IPS DF 6.9 (cell line): Measurements from ENCODE around the gene RBFOX2.
"Not testable (repeated sequence)": the region's sequence is repeated elsewhere in the genome, so short reads cannot be mapped to it uniquely, and the experiment has no call there.

Experiments
- DNase-seq: peaks from one replicate; pipeline ENCODE4 v3.0.0-alpha.2; 2013; ENCODE audit warnings: low read depth, low spot score
- H3K27ac ChIP-seq: one replicate; pipeline ENCODE4 v1.5.1; 2013; ENCODE audit warnings: low read length, control low read depth
- H3K27me3 ChIP-seq: 2 replicates; pipeline ENCODE4 v1.6.1; 2013; ENCODE audit warnings: mild to moderate bottlenecking, low read length; ENCODE audit not compliant: control insufficient read depth, insufficient read depth
- H3K36me3 ChIP-seq: 2 replicates; pipeline ENCODE4 v1.6.1; 2013; ENCODE audit warnings: low read length; ENCODE audit not compliant: control insufficient read depth, insufficient read depth
- H3K4me1 ChIP-seq: 2 replicates; pipeline ENCODE4 v1.6.1; 2013; ENCODE audit warnings: low read length; ENCODE audit not compliant: control insufficient read depth, insufficient read depth
- H3K4me3 ChIP-seq: 2 replicates; pipeline ENCODE4 v1.5.1; 2013; ENCODE audit warnings: mild to moderate bottlenecking, low read length
- H3K9me3 ChIP-seq: 2 replicates; pipeline ENCODE4 v1.6.1; 2013; ENCODE audit warnings: low read length, inconsistent platforms; ENCODE audit not compliant: control insufficient read depth, insufficient read depth
- WGBS: extraction: QIAGEN DNeasy Blood & Tissue Kit; methylation state at CpG from one replicate; pipeline ENCODE4 v1.1.7; 2013; ENCODE audit warnings: mixed read lengths, missing lambda C conversion rate; ENCODE audit not compliant: insufficient read length, insufficient coverage; 5-methylcytosine and 5-hydroxymethylcytosine counted together

Gene RBFOX2

DNA sequence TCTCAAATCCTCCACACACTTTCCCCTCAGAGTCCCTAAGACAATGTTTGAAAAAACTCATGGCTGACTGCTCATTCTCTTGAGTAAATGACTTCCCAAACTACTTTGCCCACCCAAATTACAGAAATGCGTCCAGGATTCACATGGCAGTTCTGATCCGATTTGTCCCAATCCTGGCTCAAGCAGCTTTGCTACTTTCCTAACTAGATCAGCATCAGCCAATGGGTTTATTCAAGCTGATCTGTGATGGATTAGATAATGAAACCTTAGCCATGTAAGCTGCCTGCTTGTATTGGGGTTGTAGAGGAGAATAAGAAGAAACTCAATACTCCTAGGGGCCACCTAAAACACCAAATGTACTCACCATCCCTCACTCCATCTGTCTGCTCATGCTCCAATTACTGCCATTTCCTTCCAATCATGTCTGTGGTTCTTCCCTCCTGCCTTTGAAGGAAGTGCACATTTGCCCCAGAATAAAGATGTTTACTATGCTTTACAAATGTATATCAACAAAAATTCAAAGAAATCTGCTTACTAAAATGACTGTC lies 6.9 kb downstream of the RBFOX2 start:
- no peaks in the 10 kb centered on the region for H3K36me3 ChIP-seq
- no peak overlapping the region for H3K4me3 ChIP-seq
- no CpG with 5 or more reads among the region's 2 CpGs for WGBS
- no peak for DNase-seq
- no peak overlapping the region for H3K27ac ChIP-seq
- no peaks in the 10 kb centered on the region for H3K9me3 ChIP-seq
- peaks cover 5% of the 10 kb centered on the region for H3K4me1 ChIP-seq
- no peaks in the 10 kb centered on the region for H3K27me3 ChIP-seq

- H3K27me3 ChIP-seq, DNase-seq: not testable (repeated sequence)
Observed at GRCh38 chr22:36020865-36021264, 7.8 kb downstream of the RBFOX2 start.

GRCh38 chr22:36017651-36018091 lies 11.0 kb downstream of the RBFOX2 start:
- no peak overlapping the region for H3K27ac ChIP-seq

More at GRCh38 chr22:36020865-36021264, 7.8 kb downstream of the RBFOX2 start:
- H3K4me3 ChIP-seq, H3K4me1 ChIP-seq, H3K27ac ChIP-seq, H3K36me3 ChIP-seq, H3K9me3 ChIP-seq: not testable (repeated sequence)
- WGBS = no CpG with 5 or more reads among the region's 3 CpGs

DNA sequence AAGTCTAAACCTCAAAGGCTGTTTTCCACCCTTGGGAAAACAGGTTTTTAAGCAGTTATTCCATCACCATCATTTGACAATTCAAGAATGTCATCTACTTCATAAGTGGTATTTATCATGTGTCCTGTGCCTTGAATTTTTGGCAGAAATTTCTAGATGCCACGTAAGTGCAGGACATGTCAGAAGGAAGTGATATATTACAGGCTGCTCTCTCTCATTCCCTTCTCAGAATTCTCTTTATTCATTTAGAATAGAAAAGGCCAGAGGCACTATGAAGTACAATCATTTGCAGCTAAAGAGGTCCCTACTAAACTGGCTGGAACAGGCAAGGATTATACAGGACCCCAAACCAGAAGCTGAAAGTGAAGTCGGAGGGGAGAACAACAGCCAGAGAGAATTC lies 11.9 kb downstream of the RBFOX2 start:
- no peaks in the 10 kb centered on the region for H3K27me3 ChIP-seq
- H3K9me3 ChIP-seq = no peaks in the 10 kb centered on the region
- no peak overlapping the region for H3K4me3 ChIP-seq
- DNase-seq = no peak
- WGBS = no CpG with 5 or more reads among the region's 2 CpGs
- no peaks in the 10 kb centered on the region for H3K4me1 ChIP-seq
- H3K27ac ChIP-seq = no peak overlapping the region
- H3K36me3 ChIP-seq = no peaks in the 10 kb centered on the region

More at GRCh38 chr22:36017651-36018091, 11.0 kb downstream of the RBFOX2 start:
- WGBS = no CpG with 5 or more reads among the region's 3 CpGs
- Histone ChIP-seq H3K36me3 (no peaks in the 10 kb centered on the region), H3K4me3 (no peak overlapping the region), H3K9me3 (no peaks in the 10 kb centered on the region), H3K27me3 (no peaks in the 10 kb centered on the region), H3K4me1 (peaks cover 2% of the 10 kb centered on the region; the same call in 1 of the 2 replicates)
- DNase-seq = no peak

DNA sequence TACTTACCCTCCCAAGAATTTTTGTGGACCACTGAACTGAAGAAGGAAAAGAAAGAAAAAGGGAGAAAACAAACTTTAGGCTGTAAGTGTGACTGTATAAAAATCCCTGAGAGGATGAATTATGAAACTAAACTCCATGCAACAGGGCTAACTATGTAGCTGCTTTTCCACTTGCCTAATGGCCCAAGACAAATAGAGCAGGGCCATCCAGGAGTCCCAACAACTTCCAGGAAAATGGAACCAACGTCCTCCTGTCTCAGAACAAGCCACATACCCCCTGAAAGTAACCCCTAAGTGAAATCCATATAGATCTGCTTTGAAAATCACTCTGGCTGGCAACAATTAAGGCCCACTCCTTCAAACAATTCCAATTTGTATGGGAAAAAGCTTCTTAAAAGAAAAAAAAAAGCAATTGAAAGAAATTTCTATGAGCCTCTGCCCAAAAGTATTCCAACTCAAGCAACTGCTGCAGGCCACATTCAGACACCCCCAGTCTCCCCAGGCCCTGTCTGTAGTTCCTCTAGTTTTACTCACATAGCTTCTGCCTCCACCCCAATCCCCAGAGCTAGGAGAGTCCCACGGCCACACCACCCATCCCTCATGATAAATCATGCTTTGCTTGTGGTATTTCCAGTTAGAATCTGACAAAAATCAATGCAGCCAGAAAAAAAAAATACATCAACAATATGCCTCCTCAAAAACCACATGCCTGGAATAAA lies 12.7 kb downstream of the RBFOX2 start:
- no peaks in the 10 kb centered on the region for H3K36me3 ChIP-seq
- no peaks in the 10 kb centered on the region for H3K9me3 ChIP-seq
- no peak overlapping the region for H3K27ac ChIP-seq
- WGBS = no CpG with 5 or more reads among the region's 2 CpGs
- no peak overlapping the region for H3K4me3 ChIP-seq
- DNase-seq = no peak
- H3K27me3 ChIP-seq = no peaks in the 10 kb centered on the region
- H3K4me1 ChIP-seq = no peaks in the 10 kb centered on the region

DNA sequence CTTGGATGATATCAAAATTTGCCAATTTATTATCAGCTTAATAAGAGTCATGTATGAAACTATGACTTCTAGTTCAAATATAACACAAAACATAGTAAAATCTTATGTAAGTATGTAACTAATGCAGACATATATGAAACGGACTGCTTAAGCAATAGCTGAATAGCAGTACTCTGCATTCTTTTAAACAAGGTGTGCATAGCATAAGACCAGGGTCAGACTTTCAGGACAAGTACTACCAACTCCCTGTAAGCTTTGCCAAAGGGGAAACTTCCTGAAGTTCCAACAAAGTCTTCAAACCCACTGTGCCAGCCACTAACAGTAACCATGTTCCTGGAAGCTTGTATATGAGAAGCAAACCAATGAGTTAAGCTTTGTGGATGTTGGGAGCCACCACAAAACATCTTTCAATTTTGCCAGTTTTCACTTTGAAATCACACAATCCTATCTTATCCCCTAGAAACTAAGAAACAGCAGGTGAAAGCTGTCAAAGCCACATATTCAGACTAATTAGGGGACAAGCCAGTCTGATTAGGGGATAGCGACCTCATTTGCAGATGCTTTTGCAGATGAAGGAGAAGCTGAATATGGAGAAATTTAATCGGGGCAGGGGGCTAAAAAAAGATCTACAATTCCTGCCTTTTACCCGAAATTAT lies 13.3 kb downstream of the RBFOX2 start:
- DNase-seq = no peak
- no peaks in the 10 kb centered on the region for H3K27me3 ChIP-seq
- no peaks in the 10 kb centered on the region for H3K9me3 ChIP-seq
- no CpG with 5 or more reads among the region's 4 CpGs for WGBS
- H3K4me1 ChIP-seq = no peaks in the 10 kb centered on the region
- H3K36me3 ChIP-seq = no peaks in the 10 kb centered on the region
- H3K27ac ChIP-seq = no peak overlapping the region
- H3K4me3 ChIP-seq = no peak overlapping the region

DNA sequence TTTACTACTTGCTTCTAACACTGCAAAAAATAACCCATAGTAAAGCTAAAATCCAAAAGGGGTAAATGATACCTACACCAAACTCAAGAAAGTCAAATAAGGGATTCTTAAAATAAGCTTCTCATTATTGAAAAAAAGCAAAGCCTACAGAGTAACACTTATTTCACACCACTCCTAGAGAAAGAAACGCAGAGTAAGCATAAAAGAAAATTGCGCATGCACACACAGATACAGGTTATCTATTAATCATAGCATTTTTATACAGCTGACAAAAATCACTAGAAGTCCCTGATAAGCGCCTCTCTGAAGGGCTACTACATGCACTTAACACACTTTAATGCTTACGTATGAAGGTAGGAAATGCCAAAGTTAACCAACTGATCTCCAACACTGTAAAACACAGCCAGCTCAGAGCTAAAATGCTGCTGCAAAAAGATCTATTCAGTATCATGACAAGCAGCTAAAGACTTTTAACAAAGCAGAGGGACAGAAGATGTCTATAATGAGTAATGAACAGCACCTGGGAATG lies 14.0 kb downstream of the RBFOX2 start:
- no peaks in the 10 kb centered on the region for H3K9me3 ChIP-seq
- H3K4me3 ChIP-seq = no peak overlapping the region
- DNase-seq = no peak
- H3K27me3 ChIP-seq = no peaks in the 10 kb centered on the region
- H3K4me1 ChIP-seq = no peaks in the 10 kb centered on the region
- no peaks in the 10 kb centered on the region for H3K36me3 ChIP-seq
- H3K27ac ChIP-seq = no peak overlapping the region
- no CpG with 5 or more reads among the region's 4 CpGs for WGBS

GRCh38 chr22:36012332-36012731 lies 16.3 kb downstream of the RBFOX2 start:
- Histone ChIP-seq H3K36me3 (no peaks in the 10 kb centered on the region), H3K27me3 (no peaks in the 10 kb centered on the region), H3K4me3 (no peak overlapping the region), H3K9me3 (no peaks in the 10 kb centered on the region), H3K4me1 (no peaks in the 10 kb centered on the region), H3K27ac (no peak overlapping the region)
- DNase-seq = no peak
- WGBS = no CpG with 5 or more reads among the region's 4 CpGs

DNA sequence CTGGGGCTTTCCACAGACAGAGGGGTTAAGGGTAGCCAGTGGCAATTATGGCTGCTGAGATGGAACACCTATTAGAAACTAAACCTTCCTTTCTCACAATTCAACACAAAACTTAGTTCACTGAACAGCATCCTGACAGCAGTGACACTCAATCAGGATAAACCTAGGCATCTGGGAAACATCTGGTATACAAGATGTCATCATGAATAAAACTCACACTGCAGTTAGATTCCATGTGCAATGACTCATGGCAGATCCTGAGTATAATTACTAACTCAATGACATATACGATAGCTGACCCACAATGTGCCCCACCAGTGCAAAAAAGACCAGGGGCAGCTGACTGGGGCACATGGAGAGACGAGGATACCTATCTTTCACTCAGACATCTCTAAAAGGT lies 17.7 kb downstream of the RBFOX2 start:
- DNase-seq = no peak
- Histone ChIP-seq H3K27me3 (no peaks in the 10 kb centered on the region), H3K4me3 (no peak overlapping the region), H3K36me3 (no peaks in the 10 kb centered on the region), H3K27ac (no peak overlapping the region), H3K4me1 (no peaks in the 10 kb centered on the region), H3K9me3 (no peaks in the 10 kb centered on the region)
- WGBS = no CpG with 5 or more reads among the region's 2 CpGs

GRCh38 chr22:36010090-36010489 lies 18.5 kb downstream of the RBFOX2 start:
- Histone ChIP-seq H3K27ac (no peak overlapping the region), H3K4me1 (no peaks in the 10 kb centered on the region), H3K9me3 (no peaks in the 10 kb centered on the region), H3K4me3 (no peak overlapping the region), H3K27me3 (no peaks in the 10 kb centered on the region), H3K36me3 (no peaks in the 10 kb centered on the region)
- no peak for DNase-seq
- no CpG with 5 or more reads among the region's 10 CpGs for WGBS
